ENCODE results near the gene DNAJC11.
"Not testable (repeated sequence)": the region's sequence is repeated elsewhere in the genome, so short reads cannot be mapped to it uniquely, and the experiment has no call there.

Gene DNAJC11

DNA sequence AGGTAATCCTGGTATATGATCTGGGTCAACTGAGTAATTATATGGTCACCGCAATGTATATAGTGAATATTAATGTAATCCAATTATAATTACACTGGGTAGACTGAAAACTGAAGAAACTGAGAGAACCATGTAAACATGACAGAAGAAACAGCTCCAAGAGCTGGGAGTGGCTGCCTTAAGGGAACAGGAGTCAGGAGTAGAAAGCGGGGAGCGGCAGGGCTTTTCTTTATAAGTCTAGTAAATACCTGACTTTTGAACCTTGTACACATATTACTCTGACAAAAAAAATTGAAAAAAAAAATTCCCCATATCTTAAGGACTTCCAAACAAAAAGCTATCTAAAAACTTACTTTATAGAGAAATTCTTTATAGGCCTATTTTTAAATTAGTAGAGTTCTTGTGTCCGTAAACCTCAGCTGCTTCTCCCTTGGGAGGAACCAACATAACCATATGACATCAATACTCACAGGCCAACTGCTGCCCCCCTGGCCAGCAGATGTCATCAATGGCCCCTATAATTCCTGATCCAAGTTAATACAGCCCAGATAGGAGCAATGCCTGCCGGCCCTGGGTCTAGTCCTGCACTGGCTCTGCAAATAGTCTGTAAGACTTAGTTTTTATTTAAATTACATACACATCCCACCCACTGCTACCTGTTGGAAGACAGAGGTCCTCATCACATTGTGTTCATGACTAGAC, 43.1 kb downstream of the DNAJC11 start:
- peak in 1 of 10 donors; percentile 25 for DNase-seq
- intact Hi-C loops (cut with DNase I) = no loop called here

DNA sequence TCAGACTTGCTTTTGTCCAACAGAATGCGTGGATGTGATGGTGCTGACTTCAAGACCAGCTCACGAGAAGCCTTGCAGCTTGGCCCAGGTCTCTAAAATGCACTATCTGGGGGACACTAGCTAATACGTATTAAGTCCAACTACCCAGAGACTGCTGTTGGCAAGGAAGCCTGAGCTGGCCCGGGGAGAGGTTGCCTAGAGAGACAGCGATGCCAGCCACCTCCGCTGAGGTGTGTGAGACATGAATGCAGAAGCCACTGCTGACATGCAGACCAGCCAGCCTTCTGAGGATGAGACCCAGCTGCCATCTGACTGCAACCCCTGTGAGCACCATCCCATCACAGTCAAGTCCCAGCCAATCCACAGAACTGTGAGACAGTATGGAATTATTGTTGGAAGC, 44.5 kb downstream of the DNAJC11 start:
- intact Hi-C loops (cut with DNase I) = no loop called here
- DNase-seq = peak in 1 of 10 donors; percentile 23

DNA sequence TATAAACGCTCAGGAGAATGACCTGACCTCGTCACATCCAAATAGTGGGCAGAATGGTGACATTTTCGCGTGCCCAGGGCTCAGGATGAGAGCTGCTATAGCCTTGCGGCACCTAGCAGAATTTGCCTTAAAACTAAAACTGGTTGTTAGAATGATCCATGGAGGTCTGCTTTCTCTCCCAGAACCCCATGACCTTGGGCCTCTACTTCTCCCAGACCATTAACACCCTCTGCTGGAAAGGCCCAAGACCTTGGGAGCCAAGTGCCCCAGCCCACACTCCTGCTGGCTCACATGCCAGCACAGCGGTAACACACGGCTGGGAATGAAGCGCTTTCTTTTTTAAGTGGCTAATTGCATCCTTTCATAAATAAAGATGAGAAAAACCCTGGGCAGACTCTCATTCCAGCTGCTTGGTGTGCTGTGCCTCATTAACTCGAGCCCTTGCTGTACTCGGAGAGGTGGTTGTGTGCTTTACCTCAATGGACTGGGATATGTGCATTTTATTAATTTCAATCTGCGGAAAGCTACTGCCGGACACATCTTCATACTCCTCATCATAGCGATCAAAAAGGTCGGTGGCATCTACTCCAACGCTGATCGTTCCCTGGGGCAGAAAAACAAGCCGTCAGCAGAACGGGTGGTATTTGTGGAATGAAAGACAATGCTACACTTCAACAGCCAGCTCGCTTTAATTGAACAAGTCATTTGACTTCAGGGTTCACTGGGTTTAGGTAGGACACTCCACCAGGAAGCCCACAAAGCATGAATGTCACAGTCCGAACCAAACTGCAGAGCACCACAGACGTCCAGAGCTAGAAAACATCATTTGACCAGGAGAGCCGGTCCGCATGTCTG, 48.0 kb downstream of the DNAJC11 start:
- intact Hi-C loops (cut with DNase I) = no loop called here
- DNase-seq = peak in 2 of 10 donors; percentile 37 to 38

DNA sequence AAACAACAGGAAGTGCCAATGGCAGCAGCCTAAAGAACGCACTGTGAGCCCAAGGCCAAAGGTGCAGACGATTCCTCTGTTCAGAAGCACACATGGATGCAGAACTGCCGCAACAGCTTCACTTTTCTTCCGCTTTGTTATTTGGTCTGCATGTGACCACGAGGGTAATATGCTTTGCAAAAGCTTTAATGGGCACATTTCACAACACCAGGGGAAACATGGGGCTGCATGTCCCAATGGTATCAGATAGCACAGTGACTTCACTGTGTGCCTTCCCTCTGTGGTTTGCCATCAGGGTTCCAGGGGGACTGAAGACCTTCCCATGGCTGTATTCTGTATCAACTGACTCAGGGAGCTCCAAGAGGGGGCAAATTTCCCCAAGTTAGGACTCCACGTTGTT, 48.6 kb downstream of the DNAJC11 start:
- intact Hi-C loops (cut with DNase I) = no loop called here
- peak in 1 of 10 donors; percentile 8 for DNase-seq

DNA sequence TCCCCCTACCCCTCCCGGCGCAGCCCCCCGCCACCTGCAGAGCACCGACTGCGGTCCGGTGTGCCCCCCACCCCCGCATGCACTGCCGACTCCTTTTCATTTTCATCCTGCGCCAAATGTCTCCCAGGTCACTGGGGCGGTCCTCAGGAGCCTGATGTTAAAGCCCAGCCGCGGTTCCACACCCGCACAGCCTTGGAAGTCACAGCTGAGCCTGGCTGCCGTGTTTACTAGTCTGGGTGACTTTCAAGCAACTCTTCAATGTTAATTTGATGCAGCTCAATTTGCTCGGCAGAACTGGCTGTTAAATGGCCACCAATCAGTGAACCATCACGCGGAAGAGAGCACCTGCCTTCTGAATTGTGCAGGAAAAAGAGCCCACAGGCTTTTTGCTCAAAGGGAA, 49.7 kb downstream of the DNAJC11 start:
- peak in 6 of 10 donors; percentile 7 to 85 (median 41) for DNase-seq
- intact Hi-C loops (cut with DNase I) = no loop called here

DNA sequence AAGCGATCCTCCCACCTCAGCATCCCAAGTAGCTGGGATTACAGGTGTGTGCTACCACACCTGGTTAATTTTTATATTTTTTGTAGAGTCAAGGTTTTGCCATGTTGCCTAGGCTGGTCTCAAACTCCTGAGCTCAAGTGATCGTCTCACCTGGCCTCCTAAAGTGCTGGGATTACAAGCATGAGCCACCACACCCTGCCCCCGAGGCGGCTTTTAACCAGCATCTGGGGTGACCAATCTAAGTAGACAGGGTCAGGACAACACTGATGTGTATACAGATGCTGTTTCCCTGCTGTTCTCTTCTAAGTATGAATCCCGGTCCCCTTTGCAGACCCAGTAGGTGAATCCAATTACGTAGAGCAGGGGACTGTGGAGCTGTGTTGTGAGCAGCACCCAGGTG, 53.1 kb downstream of the DNAJC11 start:
- intact Hi-C loops (cut with DNase I) = no loop called here
- peak in 1 of 10 donors; percentile 14 for DNase-seq

DNA sequence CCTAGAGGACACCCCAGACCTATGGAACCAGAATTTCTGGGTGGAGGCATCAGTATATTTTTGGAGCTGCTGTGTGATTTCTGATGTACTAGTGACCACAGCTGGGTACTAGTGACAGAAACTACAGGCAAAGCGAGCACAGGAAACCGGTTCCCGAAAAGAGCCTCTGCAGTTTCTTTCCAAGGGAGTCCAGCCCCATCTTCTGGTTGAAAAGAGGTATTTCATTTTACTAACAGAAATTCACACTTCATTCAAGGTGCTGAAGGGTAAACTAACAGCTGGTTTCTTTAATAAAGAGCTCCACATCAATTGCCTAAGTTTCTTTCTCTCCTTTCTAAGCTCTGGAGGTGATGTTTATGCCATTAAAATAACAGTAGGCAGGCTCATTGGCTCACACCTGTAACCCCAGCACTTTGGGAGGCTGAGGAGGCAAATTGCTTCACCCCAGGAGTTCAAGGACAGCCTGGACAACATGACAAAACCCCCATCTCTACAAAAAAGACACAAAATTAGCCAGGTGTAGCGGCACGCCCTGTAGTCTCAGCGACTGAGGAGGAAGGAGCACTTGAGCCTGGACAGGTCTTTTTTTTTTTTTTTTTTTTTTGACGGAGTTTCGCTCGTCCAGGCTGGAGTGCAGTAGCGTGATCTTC, 55.0 kb downstream of the DNAJC11 start:
- intact Hi-C loops (cut with DNase I) = loop anchor here (1.0 kb wide), 1 partner anchor 160 kb away; no protein-coding TSS in a partner anchor

DNA sequence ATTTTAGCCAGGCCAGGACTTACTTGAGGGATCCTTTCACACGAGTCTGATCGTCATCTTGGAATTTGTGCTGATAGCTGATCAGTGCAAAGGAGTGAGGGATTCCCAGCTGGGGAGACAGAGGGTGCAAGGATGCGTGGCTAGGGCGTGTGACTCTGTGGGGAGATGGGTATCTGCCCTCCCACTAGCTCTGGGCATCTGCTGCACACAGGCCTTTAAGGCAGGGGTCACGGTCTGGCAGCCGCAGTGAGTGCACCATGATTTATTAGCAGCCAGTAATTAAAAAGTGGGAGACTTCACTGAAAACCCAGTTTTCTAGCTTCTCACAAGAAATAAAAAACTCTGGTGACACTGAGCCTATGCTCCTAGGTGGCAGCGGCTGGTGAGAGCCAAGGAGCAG, 56.6 kb downstream of the DNAJC11 start:
- intact Hi-C loops (cut with DNase I) = no loop called here
- peak in 1 of 10 donors; percentile 14 for DNase-seq

More for the DNA sequence above, 55.0 kb downstream of the DNAJC11 start:
- DNase-seq = peak in 3 of 10 donors; percentile 26 to 82 (median 45)

DNA sequence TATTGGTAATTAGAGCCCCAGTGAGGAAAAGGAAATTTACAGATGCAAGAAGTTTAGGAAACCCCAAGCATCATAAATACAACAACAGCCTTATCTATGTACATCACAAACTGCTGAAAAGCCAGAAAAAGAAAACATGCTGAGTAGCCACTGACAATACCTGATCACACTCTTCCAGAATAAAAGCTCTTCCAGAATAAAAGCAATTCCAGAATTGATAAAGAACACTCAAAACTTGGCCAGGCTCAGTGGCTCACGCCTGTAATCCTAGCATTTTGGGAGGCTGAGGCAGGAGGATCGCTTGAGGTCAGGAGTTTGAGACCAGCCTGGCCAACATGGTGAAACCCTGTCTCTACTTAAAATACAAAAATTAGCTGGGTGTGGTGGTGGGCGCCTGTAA, 60.7 kb downstream of the DNAJC11 start:
- DNase-seq; intact Hi-C loops (cut with DNase I): not testable (repeated sequence)

DNA sequence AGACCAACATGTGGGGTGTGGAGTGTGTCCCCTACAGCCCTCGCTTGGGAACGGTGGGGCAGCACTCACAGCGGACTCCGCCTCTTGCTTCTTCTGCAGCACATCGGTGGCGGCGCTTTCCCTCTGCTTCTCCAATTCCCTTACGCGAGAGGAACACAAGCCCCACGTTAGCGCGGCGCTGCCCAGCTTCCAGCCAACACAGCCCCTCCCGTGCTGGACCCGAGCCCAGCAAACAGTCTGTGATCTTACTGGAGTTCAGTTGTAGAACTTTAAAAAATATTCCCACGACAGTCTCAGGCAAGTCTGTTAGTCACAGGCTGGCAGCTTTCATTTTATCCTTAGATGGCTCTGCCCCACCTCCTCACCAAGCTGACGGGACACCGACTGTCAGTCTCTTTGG, 63.4 kb downstream of the DNAJC11 start:
- intact Hi-C loops (cut with DNase I) = no loop called here
- DNase-seq = peak; percentile 47 to 97 (median 79)

DNA sequence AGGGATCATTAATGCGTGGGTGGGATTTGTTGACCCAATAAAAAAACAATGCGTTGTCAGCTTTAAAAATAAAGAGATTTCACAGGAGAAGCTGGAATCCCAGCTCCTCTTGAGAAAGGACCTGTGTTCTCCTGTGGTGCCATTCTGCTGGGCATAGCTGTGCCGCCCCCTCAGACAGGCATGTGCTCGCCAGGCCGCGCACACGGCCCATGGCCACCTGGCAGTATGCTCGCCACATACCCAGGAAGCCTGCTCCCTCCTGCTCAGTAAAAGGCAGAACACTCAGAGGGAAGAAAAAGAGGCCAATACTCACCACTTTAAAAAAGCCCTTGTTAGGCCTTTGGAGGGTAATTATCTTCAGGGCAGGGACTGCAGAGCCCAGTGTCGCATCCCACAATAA, 63.8 kb downstream of the DNAJC11 start:
- DNase-seq = peak in 1 of 10 donors; percentile 14
- intact Hi-C loops (cut with DNase I) = no loop called here

DNA sequence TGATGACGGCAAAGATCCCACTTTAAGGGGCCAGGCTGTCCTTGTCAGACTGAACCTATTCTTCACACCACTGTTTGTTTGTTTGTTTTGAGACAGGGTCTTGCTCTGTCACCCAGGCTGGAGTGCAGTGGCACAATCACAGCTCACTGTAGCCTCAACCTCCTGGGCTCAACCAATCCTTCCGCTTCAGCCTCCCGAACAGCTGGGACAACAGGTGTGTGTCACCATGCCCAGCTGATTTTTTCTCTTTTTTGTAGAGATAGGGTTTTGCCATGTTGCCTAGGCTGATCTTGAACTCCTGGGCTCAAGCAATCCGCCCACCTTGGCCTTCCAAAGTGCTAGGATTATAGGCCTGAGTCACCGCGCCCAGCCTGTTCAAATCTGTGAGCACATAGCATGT, 64.8 kb downstream of the DNAJC11 start:
- intact Hi-C loops (cut with DNase I) = not testable (repeated sequence)
- peak in 2 of 10 donors; percentile 3 to 31 for DNase-seq

DNA sequence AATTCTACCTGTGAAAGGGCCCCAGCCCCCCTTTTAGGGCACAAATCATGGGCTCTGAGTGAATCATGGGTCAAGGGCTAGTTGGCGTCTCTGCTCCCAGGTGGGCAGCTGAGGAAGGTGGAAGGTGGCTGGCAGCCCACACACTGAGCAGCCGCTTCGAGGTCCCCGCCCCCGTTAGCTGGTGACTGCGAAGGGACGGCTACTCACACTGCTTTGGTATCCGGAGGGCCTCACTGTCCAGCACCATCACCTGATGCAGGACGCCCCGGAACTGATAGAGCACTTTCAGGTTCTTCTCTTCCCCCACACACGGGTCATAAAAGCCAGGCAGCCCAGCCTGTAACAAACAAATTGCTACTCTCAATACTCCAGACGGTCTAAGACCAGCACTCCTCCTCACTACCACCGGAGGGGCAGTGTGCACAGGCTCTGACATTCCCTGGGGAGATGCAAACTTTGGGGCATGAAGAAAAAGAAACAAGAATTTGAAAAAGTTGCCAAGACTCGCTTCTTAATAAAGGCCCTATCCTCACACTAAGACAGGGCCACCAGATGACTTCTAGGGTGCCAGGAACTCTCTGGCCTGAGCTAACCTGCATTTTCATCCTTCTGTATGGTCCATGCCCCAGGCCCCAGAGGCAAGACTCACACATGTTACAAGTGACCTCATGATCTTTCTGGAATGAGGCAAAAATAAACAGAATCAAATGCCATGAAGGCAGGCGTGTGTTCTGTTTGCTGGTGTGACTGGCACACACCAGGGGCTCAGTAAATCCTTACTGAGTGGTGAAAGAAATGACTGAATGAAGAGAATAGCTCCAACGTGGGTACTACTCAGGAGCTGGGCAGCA, 65.5 kb downstream of the DNAJC11 start:
- DNase-seq = peak in 2 of 10 donors; percentile 1 to 55
- intact Hi-C loops (cut with DNase I) = no loop called here

DNA sequence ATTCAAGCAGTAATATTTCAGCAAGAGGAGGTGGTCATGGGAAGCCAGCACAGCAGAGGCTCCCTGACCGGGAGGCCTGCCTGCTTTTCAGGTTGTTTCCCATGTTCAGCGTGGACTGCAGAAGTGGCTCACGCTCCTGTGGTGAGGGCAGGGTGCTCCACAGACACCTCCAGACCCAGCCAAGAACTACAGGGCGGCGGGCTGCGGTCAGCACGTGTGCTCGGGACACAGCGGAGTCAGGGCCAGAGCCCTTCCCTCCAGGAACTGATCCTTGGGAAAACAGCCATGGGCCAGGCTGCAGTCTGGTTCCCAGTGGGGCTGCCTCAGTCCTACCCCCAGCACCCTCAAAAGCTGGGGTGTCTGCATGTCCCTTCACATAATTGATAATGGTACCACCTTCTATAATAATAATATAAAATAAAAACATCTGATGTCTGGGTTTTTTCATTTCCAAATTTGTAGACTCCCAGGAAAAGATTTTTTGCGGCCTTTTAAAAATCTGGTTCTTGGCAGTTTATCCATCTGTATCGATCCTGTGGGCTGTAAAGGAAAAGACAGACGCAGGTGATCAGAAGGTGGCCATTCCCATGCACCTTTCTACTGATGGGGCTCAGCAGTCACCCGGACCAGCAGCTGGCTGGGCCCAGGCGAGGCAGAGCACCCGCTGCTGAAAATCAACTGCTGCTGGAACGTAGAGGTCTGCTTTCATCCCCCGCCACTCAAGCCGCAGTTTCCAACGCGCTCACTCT, 66.3 kb downstream of the DNAJC11 start:
- peak in 2 of 10 donors; percentile 37 to 66 for DNase-seq
- intact Hi-C loops (cut with DNase I) = no loop called here

DNA sequence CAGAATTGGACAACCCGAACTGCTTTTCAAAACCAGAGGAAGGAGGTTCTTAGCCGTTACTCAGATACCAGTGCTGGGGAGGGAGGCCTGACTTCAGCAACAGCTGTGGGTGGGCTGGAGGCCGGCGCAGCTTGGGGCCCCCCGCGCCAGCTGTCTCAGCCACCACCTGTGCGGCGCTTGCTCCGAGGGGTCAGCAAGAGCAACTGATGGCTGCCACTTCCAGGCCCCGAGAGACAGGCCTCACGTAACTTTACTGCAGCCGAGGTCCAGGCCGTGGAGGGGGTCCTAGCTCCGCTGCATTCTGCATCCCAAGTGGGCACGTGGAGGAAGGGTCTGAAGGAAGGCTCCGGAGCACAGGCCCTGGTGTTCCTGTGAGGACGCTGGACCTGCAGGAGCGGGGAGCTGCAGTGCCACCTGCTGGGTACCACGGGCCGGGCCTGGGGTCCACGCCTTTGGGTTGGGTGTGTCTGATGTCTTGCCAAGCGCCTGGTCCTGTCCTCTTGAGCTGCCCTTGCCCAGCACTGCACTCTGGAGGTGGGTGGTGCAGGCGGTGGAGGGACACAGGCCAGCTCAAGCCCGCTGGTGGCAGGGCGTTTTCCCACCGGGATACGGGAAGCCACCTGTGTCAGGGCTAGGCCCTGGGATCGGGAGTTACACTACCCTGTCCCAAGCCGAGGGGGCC, 67.1 kb downstream of the DNAJC11 start:
- peak in 8 of 10 donors; percentile 35 to 90 (median 50) for DNase-seq

DNA sequence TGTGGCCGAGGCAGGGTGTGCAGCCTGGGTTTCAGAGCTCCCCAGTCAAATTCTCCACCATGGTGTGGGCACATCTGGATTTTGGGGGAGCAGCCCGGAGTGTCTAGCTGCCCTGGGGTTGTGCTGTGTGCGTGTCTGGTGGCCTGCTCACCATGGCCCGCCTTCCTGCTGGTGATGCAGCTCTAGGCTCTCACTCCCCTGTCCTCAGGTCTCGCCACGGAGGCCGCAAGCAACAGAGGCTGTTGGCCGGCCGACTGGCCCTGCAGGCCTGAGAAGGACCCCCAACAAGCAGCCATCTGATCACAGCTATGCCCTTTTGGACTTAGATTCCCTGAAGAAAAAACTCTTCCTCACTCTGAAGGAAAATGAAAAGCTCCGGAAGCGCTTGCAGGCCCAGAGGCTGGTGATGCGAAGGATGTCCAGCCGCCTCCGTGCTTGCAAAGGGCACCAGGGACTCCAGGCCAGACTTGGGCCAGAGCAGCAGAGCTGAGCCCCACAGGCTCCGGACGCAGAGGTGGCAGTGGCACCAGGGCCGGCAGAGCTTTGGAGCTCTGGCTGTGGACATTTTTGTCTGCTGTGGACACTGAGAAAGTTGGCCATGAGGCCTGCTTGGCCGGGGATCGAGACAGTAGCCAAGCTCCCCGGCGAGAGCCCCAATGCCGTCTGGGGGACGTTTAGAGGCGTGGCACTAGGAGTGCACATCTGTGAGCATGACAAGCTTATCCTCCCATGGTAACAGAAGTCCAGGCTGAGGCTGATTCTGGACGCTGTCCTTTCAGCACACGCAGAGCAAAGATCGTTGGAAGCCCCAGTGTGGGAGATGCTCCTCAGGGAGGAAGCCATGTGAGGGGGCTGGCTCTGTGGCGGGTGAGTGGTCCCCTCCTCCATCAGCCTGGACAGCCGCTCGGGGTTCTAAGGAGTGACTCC, 68.8 kb downstream of the DNAJC11 start:
- peak in 2 of 10 donors; percentile 51 to 58 for DNase-seq
- intact Hi-C loops (cut with DNase I) = no loop called here

More for the DNA sequence above, 67.1 kb downstream of the DNAJC11 start:
- intact Hi-C loops (cut with DNase I) = no loop called here

DNA sequence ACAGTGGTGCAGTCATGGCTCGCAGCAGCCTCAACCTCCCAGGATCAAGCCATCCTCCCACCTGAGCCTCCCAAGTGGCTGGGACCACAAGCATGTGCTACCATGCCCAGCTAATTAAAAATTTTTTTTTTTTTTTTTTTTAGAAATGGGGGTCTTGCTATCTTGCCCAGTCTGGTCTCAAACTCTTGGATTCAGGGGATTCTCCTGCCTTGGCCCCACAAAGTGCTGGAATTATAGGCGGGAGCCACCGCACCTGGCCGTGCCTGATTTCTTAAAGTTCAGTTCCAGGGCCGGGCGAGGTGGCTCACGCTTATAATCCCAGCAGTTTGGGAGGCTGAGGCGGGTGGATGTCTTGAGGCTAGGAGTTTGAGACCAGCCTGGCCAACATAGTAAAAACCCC, 70.6 kb downstream of the DNAJC11 start:
- intact Hi-C loops (cut with DNase I) = no loop called here
- DNase-seq = peak in 2 of 10 donors; percentile 47 to 49

DNA sequence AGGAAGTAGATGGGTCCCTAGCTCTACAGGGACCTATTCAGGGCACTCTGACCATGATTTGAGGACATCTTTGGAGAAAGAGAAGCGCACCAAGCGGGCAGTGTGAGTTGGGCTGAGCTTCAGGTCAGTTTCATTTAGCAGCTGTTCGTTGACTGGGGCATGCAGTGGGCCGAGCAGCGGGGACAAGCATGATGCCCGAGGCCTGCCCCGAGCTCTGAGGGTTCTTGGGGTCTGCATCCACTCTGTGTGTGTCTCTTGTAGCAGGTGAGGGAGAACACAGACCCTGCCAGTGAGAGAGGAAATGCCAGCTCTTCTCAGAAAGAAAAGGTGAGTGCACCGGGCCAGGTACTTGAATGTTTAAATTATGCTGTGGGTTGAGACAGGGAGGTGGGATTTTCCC, 71.6 kb downstream of the DNAJC11 start:
- no peak for DNase-seq
- intact Hi-C loops (cut with DNase I) = no loop called here

Data from posterior cingulate gyrus (tissue), 11 donors.